ENCODE measurements around the gene LRRC28. TPM values are rescaled to one million over a fixed set of nuclear protein-coding genes. Genes with fewer than 3 reads are reported as not detected.

The LRRC28 gene
- polyA plus RNA-seq, 1 of the 3 experiments (the other 2 are of a cell fraction) = 15.2 TPM

GRCh38 chr15:99268431-99268830, 17.1 kb downstream of the LRRC28 start:
- H3K4me2 ChIP-seq = no peak overlapping the region
- H3K4me3 ChIP-seq (ENCODE audit: low read depth in 2 of 2, low read length in 1 of 2) = no peak overlapping the region
- H3K27me3 ChIP-seq (ENCODE audit: insufficient read depth) = no peaks in the 10 kb centered on the region
- H3K9me3 ChIP-seq = no peaks in the 10 kb centered on the region
- H2AFZ ChIP-seq (ENCODE audit: low read depth) = no peak overlapping the region
- POLR2A ChIA-PET = no interaction called here
- H3K9ac ChIP-seq = no peak overlapping the region
- H3K79me2 ChIP-seq (ENCODE audit: insufficient read depth) = no peaks in the 10 kb centered on the region
- CTCF ChIA-PET = interaction anchor here (1.0 to 11.4 kb wide), 4 partner anchors 11 to 488 kb away, joined by 3 to 132 read pairs (median 6); no protein-coding TSS in a partner anchor
- no peaks in the 10 kb centered on the region for H3K4me1 ChIP-seq (ENCODE audit: control insufficient read depth in 1 of 2, insufficient read depth in 2 of 2, low read depth in 1 of 2, low read length in 1 of 2)
- no peak for DNase-seq
- no peak overlapping the region for H3K27ac ChIP-seq (ENCODE audit: low read depth in 2 of 2, low read length in 1 of 2)
- H3F3A ChIP-seq (replicated peaks; ENCODE audit: insufficient read depth) = no peaks in the 10 kb centered on the region
- TF ChIP-seq GATA2 (CRISPR knock-in tag; IDR thresholded peaks at IDR 0.05) (no peak), POLR2AphosphoS5 (IDR thresholded peaks at IDR 0.05; ENCODE audit: low read depth, low read length) (no peak), CTCF (IDR thresholded peaks at IDR 0.05) (no peak), RFX5 (IDR thresholded peaks at IDR 0.05; ENCODE audit: low read length) (no peak), EZH2phosphoT487 (IDR thresholded peaks at IDR 0.05; ENCODE audit: borderline replicate concordance, low read depth) (no peak), CHD2 (IDR thresholded peaks at IDR 0.05; ENCODE audit: low read length, partially characterized antibody) (no peak), FOXM1 (IDR thresholded peaks at IDR 0.05; ENCODE audit: low read depth) (no peak), RAD21 (IDR thresholded peaks at IDR 0.05; ENCODE audit: low read length) (no peak)
- 81% methylated on average over 5 of the region's 5 CpGs for WGBS (ENCODE audit: low lambda C conversion rate)
- H3K9me2 ChIP-seq = no peaks in the 10 kb centered on the region
- no peaks in the 10 kb centered on the region for H3K36me3 ChIP-seq (replicated peaks in 1 of 2; ENCODE audit: control insufficient read depth in 1 of 2, insufficient read depth in 2 of 2, low read length in 1 of 2)
- H4K20me1 ChIP-seq (ENCODE audit: insufficient read depth) = no peaks in the 10 kb centered on the region

GRCh38 chr15:99273801-99274200, 22.5 kb downstream of the LRRC28 start:
- no peaks in the 10 kb centered on the region for H3K9me2 ChIP-seq
- H3K4me1 ChIP-seq (ENCODE audit: control insufficient read depth in 1 of 2, insufficient read depth in 2 of 2, low read depth in 1 of 2, low read length in 1 of 2) = no peaks in the 10 kb centered on the region; a peak in 1 of 4 replicates
- H3K9me3 ChIP-seq = no peaks in the 10 kb centered on the region
- H3K4me3 ChIP-seq (ENCODE audit: low read depth in 2 of 2, low read length in 1 of 2) = no peak overlapping the region
- 0 out of 2 replicates have a peak overlapping the region, but pooled peaks have one; percentile 24 for H2AFZ ChIP-seq (ENCODE audit: low read depth)
- TF ChIP-seq MXI1 (IDR thresholded peaks at IDR 0.05; ENCODE audit: low read depth, low read length) (no peak), TEAD4 (IDR thresholded peaks at IDR 0.05; ENCODE audit: borderline replicate concordance, insufficient read depth) (no peak), CTCF (IDR thresholded peaks at IDR 0.05) (no peak), RCOR1 (IDR thresholded peaks at IDR 0.05; ENCODE audit: low read length) (no peak), RFX5 (IDR thresholded peaks at IDR 0.05; ENCODE audit: low read length) (no peak), SIN3A (IDR thresholded peaks at IDR 0.05; ENCODE audit: borderline replicate concordance, low read depth, low read length) (no peak), USF1 (IDR thresholded peaks at IDR 0.05; ENCODE audit: borderline replicate concordance, low read depth) (no peak), CHD2 (IDR thresholded peaks at IDR 0.05; ENCODE audit: low read length, partially characterized antibody) (no peak), ZBTB33 (IDR thresholded peaks at IDR 0.05; ENCODE audit: borderline replicate concordance, low read depth) (no peak), ELF1 (IDR thresholded peaks at IDR 0.05) (no peak), NRF1 (IDR thresholded peaks at IDR 0.05; ENCODE audit: low read depth, low read length) (no peak), MAX (IDR thresholded peaks at IDR 0.05; ENCODE audit: low read depth) (no peak), FOXM1 (IDR thresholded peaks at IDR 0.05; ENCODE audit: low read depth) (no peak)
- H3K9ac ChIP-seq = no peak overlapping the region
- no peaks in the 10 kb centered on the region for H3F3A ChIP-seq (replicated peaks; ENCODE audit: insufficient read depth)
- H4K20me1 ChIP-seq (ENCODE audit: insufficient read depth) = no peaks in the 10 kb centered on the region
- no peaks in the 10 kb centered on the region for H3K36me3 ChIP-seq (replicated peaks in 1 of 2; ENCODE audit: control insufficient read depth in 1 of 2, insufficient read depth in 2 of 2, low read length in 1 of 2)
- no peak overlapping the region for H3K4me2 ChIP-seq
- no peaks in the 10 kb centered on the region for H3K27me3 ChIP-seq (ENCODE audit: insufficient read depth)
- no peaks in the 10 kb centered on the region for H3K79me2 ChIP-seq (ENCODE audit: insufficient read depth)
- ChIA-PET POLR2A (no interaction called here), CTCF (interaction anchor here (1.0 to 11.4 kb wide), 19 partner anchors 11 to 1076 kb away, joined by 3 to 132 read pairs (median 4); partner anchors contain the start of gene LRRC28)
- no peak overlapping the region for H3K27ac ChIP-seq (ENCODE audit: low read depth in 2 of 2, low read length in 1 of 2)
- no peak for DNase-seq
- WGBS (ENCODE audit: low lambda C conversion rate) = 80% methylated on average over 3 of the region's 3 CpGs
